Vagina (tissue), 2 donors: ENCODE results near the gene CELF1.

Experiments
- POLR2A ChIP-seq, 2 donors: fragments of 450-650 bp; IDR thresholded peaks; one replicate each; pipeline ENCODE4 v1.6.1; 2017; ENCODE audit warnings: antibody characterized with exemption in 2 of 2, mild to moderate bottlenecking in 2 of 2, moderate library complexity in 2 of 2
- TF ChIP-seq, protein P1 (sequence below), 3 experiments: fragments of 450-650 bp in 2 of 3; fragments of 200-600 bp in 1 of 3; sonication (generic) in 1 of 3; IDR thresholded peaks; one replicate each; pipeline ENCODE4 v1.5.1; 2017 to 2019; ENCODE audit warnings: antibody characterized with exemption in 3 of 3, mild to moderate bottlenecking in 2 of 3, moderate library complexity in 2 of 3

GRCh38 chr11:47448566-47449427, 104.1 kb downstream of the CELF1 start, which contains the start of gene RAPSN:
- TF ChIP-seq POLR2A (IDR thresholded peaks at IDR 0.05) = no peak
- TF ChIP-seq, protein P1, sequence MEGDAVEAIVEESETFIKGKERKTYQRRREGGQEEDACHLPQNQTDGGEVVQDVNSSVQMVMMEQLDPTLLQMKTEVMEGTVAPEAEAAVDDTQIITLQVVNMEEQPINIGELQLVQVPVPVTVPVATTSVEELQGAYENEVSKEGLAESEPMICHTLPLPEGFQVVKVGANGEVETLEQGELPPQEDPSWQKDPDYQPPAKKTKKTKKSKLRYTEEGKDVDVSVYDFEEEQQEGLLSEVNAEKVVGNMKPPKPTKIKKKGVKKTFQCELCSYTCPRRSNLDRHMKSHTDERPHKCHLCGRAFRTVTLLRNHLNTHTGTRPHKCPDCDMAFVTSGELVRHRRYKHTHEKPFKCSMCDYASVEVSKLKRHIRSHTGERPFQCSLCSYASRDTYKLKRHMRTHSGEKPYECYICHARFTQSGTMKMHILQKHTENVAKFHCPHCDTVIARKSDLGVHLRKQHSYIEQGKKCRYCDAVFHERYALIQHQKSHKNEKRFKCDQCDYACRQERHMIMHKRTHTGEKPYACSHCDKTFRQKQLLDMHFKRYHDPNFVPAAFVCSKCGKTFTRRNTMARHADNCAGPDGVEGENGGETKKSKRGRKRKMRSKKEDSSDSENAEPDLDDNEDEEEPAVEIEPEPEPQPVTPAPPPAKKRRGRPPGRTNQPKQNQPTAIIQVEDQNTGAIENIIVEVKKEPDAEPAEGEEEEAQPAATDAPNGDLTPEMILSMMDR (IDR thresholded peaks at IDR 0.05) = no peak
